Measurements from ENCODE around the gene ARID3C.

ARID3C gene

GRCh38 chr9:34665381-34666250 lies 36.8 kb upstream of the ARID3C start:
- no peak for TF ChIP-seq CTCF (IDR thresholded peaks at IDR 0.05; ENCODE audit: insufficient read depth, low read depth, low read length, missing control alignments)
- H3K4me3 ChIP-seq (ENCODE audit: low read depth, low read length) = peak overlapping the region; percentile 81

GRCh38 chr9:34665067-34665380 lies 36.2 kb upstream of the ARID3C start:
- H3K4me3 ChIP-seq (ENCODE audit: low read depth, low read length) = peak overlapping the region; percentile 81
- no peak for DNase-seq (ENCODE audit: low read depth)
- no peak for TF ChIP-seq CTCF (IDR thresholded peaks at IDR 0.05; ENCODE audit: insufficient read depth, low read depth, low read length, missing control alignments)

More at GRCh38 chr9:34665381-34666250, 36.8 kb upstream of the ARID3C start:
- peak; percentile 91 for DNase-seq (ENCODE audit: low read depth)

GRCh38 chr9:34664281-34665066 lies 35.6 kb upstream of the ARID3C start:
- peak; percentile 79 for DNase-seq (ENCODE audit: low read depth)

GRCh38 chr9:34663303-34663605 lies 34.4 kb upstream of the ARID3C start:
- DNase-seq (ENCODE audit: low read depth) = no peak

More at GRCh38 chr9:34664281-34665066, 35.6 kb upstream of the ARID3C start:
- peak overlapping the region; percentile 81 for H3K4me3 ChIP-seq (ENCODE audit: low read depth, low read length)
- TF ChIP-seq CTCF (IDR thresholded peaks at IDR 0.05; ENCODE audit: insufficient read depth, low read depth, low read length, missing control alignments) = peak; percentile 96

GRCh38 chr9:34662526-34663302 lies 33.8 kb upstream of the ARID3C start, which contains the start of gene CCL27:
TSS of gene CCL27 (minus strand) at chr9:34662657. CDS start at chr9:34662633, 24 bp downstream.
- H3K4me3 ChIP-seq (ENCODE audit: low read depth, low read length) = no peak within 1 kb of the TSS
- TF ChIP-seq CTCF (IDR thresholded peaks at IDR 0.05; ENCODE audit: insufficient read depth, low read depth, low read length, missing control alignments) = no peak
- DNase-seq (ENCODE audit: low read depth) = no peak

More at GRCh38 chr9:34663303-34663605, 34.4 kb upstream of the ARID3C start:
- TF ChIP-seq CTCF (IDR thresholded peaks at IDR 0.05; ENCODE audit: insufficient read depth, low read depth, low read length, missing control alignments) = no peak
- no peak overlapping the region for H3K4me3 ChIP-seq (ENCODE audit: low read depth, low read length)

GRCh38 chr9:34659592-34660253 lies 30.9 kb upstream of the ARID3C start:
- H3K4me3 ChIP-seq (ENCODE audit: low read depth, low read length) = no peak overlapping the region
- no peak for TF ChIP-seq CTCF (IDR thresholded peaks at IDR 0.05; ENCODE audit: insufficient read depth, low read depth, low read length, missing control alignments)
- peak; percentile 37 for DNase-seq (ENCODE audit: low read depth)
